Measurements from ENCODE around the gene ADORA1.

- TF ChIP-seq YY1 (tag by site-specific recombination; IDR thresholded peaks at IDR 0.05) (no peak), ZNF658 (tag by site-specific recombination; IDR thresholded peaks at IDR 0.05) (no peak), ZNF777 (tag by site-specific recombination; IDR thresholded peaks at IDR 0.05; ENCODE audit: borderline replicate concordance) (no peak), ZNF426 (tag by site-specific recombination; IDR thresholded peaks at IDR 0.05) (no peak), CTCF (tag by site-specific recombination; IDR thresholded peaks at IDR 0.05) (no peak)
Measured at GRCh38 chr1:203130358-203130985, 2.9 kb downstream of the ADORA1 start.

All from HEK293 (cell line).